GM23338 (cell line): ENCODE measurements around the gene PTPN7. TPM values are rescaled to one million over a fixed set of nuclear protein-coding genes. Genes with fewer than 3 reads are reported as not detected.

Experiments used
- ATAC-seq: fragments of 200-7000 bp; cut with Tn5 transposase; 3 replicates; pipeline ENCODE4 v1.9.1; 2020
- DNase-seq: peaks from one replicate; pipeline ENCODE4 v3.0.0-alpha.2; 2015; ENCODE audit warnings: low spot score
- H2AFZ ChIP-seq: fragments of 200-600 bp; sonication (generic); 2 replicates; pipeline ENCODE4 v1.8.0; 2016; ENCODE audit warnings: antibody characterized with exemption, mild to moderate bottlenecking, moderate library complexity
- H3F3A ChIP-seq: fragments of 200-600 bp; sonication (generic); replicated peaks from 2 replicates; pipeline ENCODE4 v1.8.0; 2017; ENCODE audit warnings: antibody characterized with exemption, mixed run types, low read depth
- H3K27ac ChIP-seq: fragments of 200-600 bp; sonication (generic); 2 replicates; pipeline ENCODE4 v1.6.1; 2016; ENCODE audit warnings: low read depth
- H3K27me3 ChIP-seq: fragments of 200-600 bp; sonication (generic); 2 replicates; pipeline ENCODE4 v1.8.0; 2016; ENCODE audit warnings: mild to moderate bottlenecking, mixed run types, moderate library complexity; ENCODE audit not compliant: insufficient read depth
- H3K36me3 ChIP-seq: fragments of 200-600 bp; sonication (generic); 2 replicates; pipeline ENCODE4 v1.8.0; 2016; ENCODE audit warnings: mild to moderate bottlenecking; ENCODE audit not compliant: insufficient read depth
- H3K4me1 ChIP-seq: fragments of 200-600 bp; sonication (generic); 2 replicates; pipeline ENCODE4 v1.8.0; 2016; ENCODE audit warnings: mild to moderate bottlenecking, moderate library complexity; ENCODE audit not compliant: insufficient read depth
- H3K4me2 ChIP-seq: fragments of 200-600 bp; sonication (generic); 2 replicates; pipeline ENCODE4 v1.7.1; 2017; ENCODE audit warnings: mixed run types
- H3K4me3 ChIP-seq: fragments of 200-600 bp; sonication (generic); 2 replicates; pipeline ENCODE4 v1.6.1; 2016; ENCODE audit warnings: mixed run types
- H3K79me2 ChIP-seq: fragments of 200-600 bp; sonication (generic); replicated peaks from 2 replicates; pipeline ENCODE4 v1.8.0; 2017; ENCODE audit warnings: mild to moderate bottlenecking; ENCODE audit not compliant: insufficient read depth
- H3K9me2 ChIP-seq: fragments of 200-600 bp; sonication (generic); 2 replicates; pipeline ENCODE4 v1.8.0; 2017; ENCODE audit not compliant: insufficient read depth
- H4K20me1 ChIP-seq: fragments of 200-600 bp; sonication (generic); replicated peaks from 2 replicates; pipeline ENCODE4 v1.8.0; 2017; ENCODE audit warnings: mild to moderate bottlenecking; ENCODE audit not compliant: insufficient read depth
- H3K27ac Mint-ChIP-seq: 2 replicates; pipeline ENCODE4 v1.8.0; 2020; ENCODE audit warnings: inconsistent platforms, mild to moderate bottlenecking, moderate library complexity, mixed read lengths
- H3K27me3 Mint-ChIP-seq: 3 replicates; pipeline ENCODE4 v1.8.0; 2022; ENCODE audit warnings: low read depth, mild to moderate bottlenecking, moderate library complexity, mixed read lengths, inconsistent platforms; ENCODE audit not compliant: insufficient read depth, poor library complexity
- H3K36me3 Mint-ChIP-seq: 3 replicates; pipeline ENCODE4 v1.8.0; 2021; ENCODE audit warnings: low read depth, mild to moderate bottlenecking, inconsistent platforms, moderate library complexity, mixed read lengths
- H3K4me1 Mint-ChIP-seq: 3 replicates; pipeline ENCODE4 v1.8.0; 2020; ENCODE audit warnings: mild to moderate bottlenecking, inconsistent platforms, mixed read lengths
- H3K4me3 Mint-ChIP-seq: 3 replicates; pipeline ENCODE4 v1.8.0; 2021; ENCODE audit warnings: moderate library complexity, mild to moderate bottlenecking, inconsistent platforms, mixed read lengths
- H3K9me3 Mint-ChIP-seq: 3 replicates; pipeline ENCODE4 v1.8.0; 2020; ENCODE audit warnings: moderate library complexity, mild to moderate bottlenecking, inconsistent platforms, mixed read lengths
- EZH2 ChIP-seq: fragments of 200-600 bp; sonication (generic); IDR thresholded peaks from one replicate; pipeline ENCODE4 v1.8.0; 2017; ENCODE audit warnings: antibody characterized with exemption, mild to moderate bottlenecking, low read depth; ENCODE audit not compliant: unreplicated experiment
- EZH2phosphoT487 ChIP-seq: fragments of 200-600 bp; sonication (generic); IDR thresholded peaks from one replicate; pipeline ENCODE4 v1.8.1; 2018; ENCODE audit warnings: antibody characterized with exemption; ENCODE audit not compliant: unreplicated experiment
- POLR2AphosphoS5 ChIP-seq: IDR thresholded peaks from 2 replicates; pipeline ENCODE4 v1.6.1; 2016; ENCODE audit warnings: antibody characterized with exemption, low read depth
- REST ChIP-seq: IDR thresholded peaks from one replicate; pipeline ENCODE4 v1.6.1; 2018; ENCODE audit warnings: antibody characterized with exemption; ENCODE audit not compliant: unreplicated experiment
- STAT1 ChIP-seq: IDR thresholded peaks from one replicate; pipeline ENCODE4 v1.6.1; 2016; ENCODE audit warnings: antibody characterized with exemption; ENCODE audit not compliant: unreplicated experiment
- ZNF114 ChIP-seq: fragments of 250-450 bp; sonication (Bioruptor Pico); IDR thresholded peaks from 2 replicates; pipeline ENCODE4 v1.5.0; 2020; ENCODE audit warnings: mild to moderate bottlenecking, moderate library complexity
- ZNF462 ChIP-seq: fragments of 250-450 bp; sonication (Bioruptor Pico); IDR thresholded peaks from 2 replicates; pipeline ENCODE4 v1.5.0; 2020; ENCODE audit warnings: mild to moderate bottlenecking, moderate library complexity
- polyA plus RNA-seq: library from polyadenylated mRNA; unstranded; fragments of >200 nt; fragmentation: Nextera tagmentation; extraction: Ambion mirVana; gene quantifications from 2 replicates; pipeline ENCODE4 v1.2.1, GENCODE V29; 2016
- total RNA-seq: library from RNA; depleted of rRNA; stranded (reverse); fragments of >200 nt; shearing (Covaris generic); gene quantifications from 2 replicates; pipeline ENCODE4 v1.2.3, GENCODE V29; 2014
- TF ChIP-seq, protein P1 (sequence below): IDR thresholded peaks from 2 replicates; pipeline ENCODE4 v1.6.1; 2016; ENCODE audit warnings: antibody characterized with exemption

Gene PTPN7
- total and polyA plus RNA-seq, 2 experiments from 2014 or later = not detected

GRCh38 chr1:202162418-202163280 lies 2.2 kb upstream of the PTPN7 start (continued):
- TF ChIP-seq, protein P1, sequence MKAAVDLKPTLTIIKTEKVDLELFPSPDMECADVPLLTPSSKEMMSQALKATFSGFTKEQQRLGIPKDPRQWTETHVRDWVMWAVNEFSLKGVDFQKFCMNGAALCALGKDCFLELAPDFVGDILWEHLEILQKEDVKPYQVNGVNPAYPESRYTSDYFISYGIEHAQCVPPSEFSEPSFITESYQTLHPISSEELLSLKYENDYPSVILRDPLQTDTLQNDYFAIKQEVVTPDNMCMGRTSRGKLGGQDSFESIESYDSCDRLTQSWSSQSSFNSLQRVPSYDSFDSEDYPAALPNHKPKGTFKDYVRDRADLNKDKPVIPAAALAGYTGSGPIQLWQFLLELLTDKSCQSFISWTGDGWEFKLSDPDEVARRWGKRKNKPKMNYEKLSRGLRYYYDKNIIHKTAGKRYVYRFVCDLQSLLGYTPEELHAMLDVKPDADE = no peak

- DNase-seq = no peak
These were observed 1.6 kb upstream of the PTPN7 start for GRCh38 chr1:202162047-202162417.

More at GRCh38 chr1:202162047-202162417, 1.6 kb upstream of the PTPN7 start:
- no peak overlapping the region for H3K27ac Mint-ChIP-seq
- peak overlapping the region; percentile 74; the same call in 1 of the 2 replicates for H2AFZ ChIP-seq
- H3K36me3 ChIP-seq = no peaks in the 10 kb centered on the region
- peaks cover 3% of the 10 kb centered on the region; the same call in 1 of the 3 replicates for H3K9me3 Mint-ChIP-seq
- H3K4me2 ChIP-seq = no peak overlapping the region
- H3K4me3 ChIP-seq = no peak overlapping the region
- peaks cover 14% of the 10 kb centered on the region for H3K4me1 ChIP-seq
- no peaks in the 10 kb centered on the region for H4K20me1 ChIP-seq
- TF ChIP-seq ZNF462 (no peak), ZNF114 (no peak), REST (no peak), EZH2 (no peak), STAT1 (no peak), EZH2phosphoT487 (no peak), POLR2AphosphoS5 (no peak)
- H3K36me3 Mint-ChIP-seq = no peaks in the 10 kb centered on the region
- H3K27me3 ChIP-seq = no peaks in the 10 kb centered on the region
- ATAC-seq = no peak
- peaks cover 17% of the 10 kb centered on the region for H3K27me3 Mint-ChIP-seq
- peaks cover 59% of the 10 kb centered on the region for H3K4me1 Mint-ChIP-seq
- H3K4me3 Mint-ChIP-seq = no peak overlapping the region
- H3K9me2 ChIP-seq = no peaks in the 10 kb centered on the region
- H3K27ac ChIP-seq = no peak overlapping the region
- 0 out of 2 replicates have a peak, but pooled peaks cover 2% of the 10 kb centered on the region for H3F3A ChIP-seq
- H3K79me2 ChIP-seq = no peaks in the 10 kb centered on the region
